GM19324 (cell line): ENCODE measurements around the gene ZNF862.
A peak's percentile ranks its signal among the peaks of the same experiment; 100 is the strongest.

Experiments
- ATAC-seq: cut with Tn5 transposase; IDR thresholded peaks from one replicate; pipeline ENCODE4 v1.9.1; 2021; ENCODE audit warnings: mild to moderate bottlenecking, moderate library complexity; ENCODE audit not compliant: unreplicated experiment, low FRiP score

The ZNF862 gene

GRCh38 chr7:149863500-149863899, 25.3 kb downstream of the ZNF862 start:
- no peak for ATAC-seq

- ATAC-seq = no peak
Observed at GRCh38 chr7:149864023-149864422, 25.8 kb downstream of the ZNF862 start.

- ATAC-seq = no peak
Observed at GRCh38 chr7:149864751-149865150, 26.6 kb downstream of the ZNF862 start.

GRCh38 chr7:149865437-149865836, 27.3 kb downstream of the ZNF862 start:
- no peak for ATAC-seq

- no peak for ATAC-seq
Observed at GRCh38 chr7:149866139-149866778, 28.1 kb downstream of the ZNF862 start.

GRCh38 chr7:149866779-149867447, 28.7 kb downstream of the ZNF862 start:
- no peak for ATAC-seq

GRCh38 chr7:149867762-149868622, 29.8 kb downstream of the ZNF862 start:
- no peak for ATAC-seq

- no peak for ATAC-seq
Observed at GRCh38 chr7:149868623-149869290, 30.6 kb downstream of the ZNF862 start.

GRCh38 chr7:149869291-149869650, 31.1 kb downstream of the ZNF862 start:
- no peak for ATAC-seq

- ATAC-seq = no peak
Observed at GRCh38 chr7:149869867-149870266, 31.7 kb downstream of the ZNF862 start.

- no peak for ATAC-seq
Observed at GRCh38 chr7:149870274-149870673, 32.1 kb downstream of the ZNF862 start.

- ATAC-seq = no peak
Observed at GRCh38 chr7:149870701-149871483, 32.7 kb downstream of the ZNF862 start.

GRCh38 chr7:149871576-149871975, 33.4 kb downstream of the ZNF862 start:
- ATAC-seq = no peak

GRCh38 chr7:149872419-149873073, 34.4 kb downstream of the ZNF862 start:
- no peak for ATAC-seq

GRCh38 chr7:149873074-149873969, 35.1 kb downstream of the ZNF862 start, which contains the start of gene ATP6V0E2:
TSS of gene ATP6V0E2 (plus strand) at chr7:149873969. CDS start at chr7:149874066, 97 bp downstream.
- ATAC-seq = peak; percentile 96

GRCh38 chr7:149873970-149874643, 35.9 kb downstream of the ZNF862 start:
- peak; percentile 22 for ATAC-seq

GRCh38 chr7:149874644-149875028, 36.5 kb downstream of the ZNF862 start:
- ATAC-seq = no peak

GRCh38 chr7:149875396-149875795, 37.2 kb downstream of the ZNF862 start:
- no peak for ATAC-seq
